Ishikawa (cell line): ENCODE measurements around the gene TBC1D22A.

Source experiments
- CEBPB ChIP-seq: IDR thresholded peaks from 2 replicates; pipeline ENCODE4 v1.6.1; 2012
- CREB1 ChIP-seq: IDR thresholded peaks from 2 replicates; pipeline ENCODE4 v1.6.1; 2012; ENCODE audit warnings: low read depth
- EGR1 ChIP-seq: IDR thresholded peaks from 2 replicates; pipeline ENCODE4 v1.6.1; 2012
- EP300 ChIP-seq: IDR thresholded peaks from 2 replicates; pipeline ENCODE4 v1.6.1; 2012; ENCODE audit warnings: borderline replicate concordance
- FOXM1 ChIP-seq: IDR thresholded peaks from 2 replicates; pipeline ENCODE4 v1.6.1; 2012; ENCODE audit warnings: low read depth, borderline replicate concordance
- MAX ChIP-seq: IDR thresholded peaks from 2 replicates; pipeline ENCODE4 v1.6.1; 2012
- NFIC ChIP-seq: IDR thresholded peaks from 2 replicates; pipeline ENCODE4 v1.6.1; 2012
- RAD21 ChIP-seq: IDR thresholded peaks from 2 replicates; pipeline ENCODE4 v1.6.1; 2012; ENCODE audit warnings: low read depth
- REST ChIP-seq: IDR thresholded peaks from 2 replicates; pipeline ENCODE4 v1.6.1; 2012; ENCODE audit warnings: low read depth, mild to moderate bottlenecking
- TAF1 ChIP-seq: IDR thresholded peaks from 2 replicates; pipeline ENCODE4 v1.6.1; 2012; ENCODE audit warnings: low read depth, mild to moderate bottlenecking
- TCF12 ChIP-seq: IDR thresholded peaks from 2 replicates; pipeline ENCODE4 v1.6.1; 2012; ENCODE audit warnings: low read depth
- TEAD4 ChIP-seq: IDR thresholded peaks from 2 replicates; pipeline ENCODE4 v1.6.1; 2012
- USF1 ChIP-seq: IDR thresholded peaks from 2 replicates; pipeline ENCODE4 v1.6.1; 2012
- YY1 ChIP-seq: IDR thresholded peaks from 2 replicates; pipeline ENCODE4 v1.6.1; 2012; ENCODE audit warnings: low read depth
- ZBTB7A ChIP-seq: IDR thresholded peaks from 2 replicates; pipeline ENCODE4 v1.6.1; 2012; ENCODE audit warnings: low read depth

TBC1D22A gene

GRCh38 chr22:47068626-47068996, 306.2 kb downstream of the TBC1D22A start:
- TF ChIP-seq TAF1: no peak
- no peak for TF ChIP-seq EP300
- no peak for TF ChIP-seq USF1
- TF ChIP-seq ZBTB7A: no peak
- no peak for TF ChIP-seq TEAD4
- no peak for TF ChIP-seq MAX
- no peak for TF ChIP-seq CEBPB
- no peak for TF ChIP-seq TCF12
- TF ChIP-seq YY1: no peak
- no peak for TF ChIP-seq EGR1
- TF ChIP-seq FOXM1: no peak
- no peak for TF ChIP-seq NFIC
- no peak for TF ChIP-seq RAD21
- TF ChIP-seq REST: no peak
- TF ChIP-seq CREB1: no peak

GRCh38 chr22:47069270-47069669, 306.8 kb downstream of the TBC1D22A start:
- no peak for TF ChIP-seq FOXM1
- no peak for TF ChIP-seq EGR1
- no peak for TF ChIP-seq NFIC
- TF ChIP-seq TAF1: no peak
- no peak for TF ChIP-seq REST
- no peak for TF ChIP-seq TEAD4
- TF ChIP-seq TCF12: no peak
- no peak for TF ChIP-seq RAD21
- TF ChIP-seq YY1: no peak
- TF ChIP-seq CEBPB: no peak
- TF ChIP-seq MAX: no peak

- TF ChIP-seq ZBTB7A (no peak), EP300 (no peak)
Observed at GRCh38 chr22:47071078-47071806, 308.8 kb downstream of the TBC1D22A start.

DNA sequence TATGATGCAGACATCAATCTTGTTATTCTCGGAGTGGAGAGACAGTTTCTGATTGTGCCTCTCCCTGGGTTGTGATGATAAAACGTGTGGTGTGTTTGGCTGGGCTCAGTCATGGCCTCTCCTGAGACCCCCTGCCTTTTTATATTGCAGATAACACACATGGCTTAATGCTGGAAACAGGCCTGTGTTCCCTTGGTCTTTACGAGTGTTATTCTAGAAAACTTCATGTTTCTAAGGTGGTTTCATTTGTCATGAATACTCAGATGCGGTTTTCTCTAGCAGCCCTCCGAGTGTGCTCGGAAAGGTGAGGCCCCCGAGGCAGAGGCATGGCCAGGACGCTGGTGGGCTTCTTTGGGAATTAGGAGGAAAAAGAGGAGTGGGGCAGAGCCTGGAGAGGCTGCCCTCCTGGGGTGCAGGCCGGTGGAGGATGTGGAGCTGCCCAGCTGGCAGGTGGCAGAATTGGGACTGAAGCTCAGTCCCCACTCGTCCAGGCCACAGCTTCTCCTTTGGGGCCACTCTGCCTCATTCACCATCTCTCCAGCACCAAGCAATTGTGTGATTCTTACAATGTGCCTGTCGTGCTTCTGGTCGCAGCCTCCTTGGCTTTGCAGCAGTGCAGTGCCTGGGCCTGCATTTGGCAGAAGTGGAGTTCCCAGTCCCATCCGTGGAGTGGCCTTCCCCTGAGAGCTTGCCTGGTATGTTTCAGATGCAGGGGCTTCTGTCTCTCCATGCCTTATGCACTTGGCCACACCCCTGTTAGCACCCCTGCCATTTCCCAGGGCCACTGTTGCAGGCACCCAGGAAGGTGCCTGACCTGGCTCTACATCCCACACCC, 309.6 kb downstream of the TBC1D22A start:
- TF ChIP-seq TCF12: no peak
- TF ChIP-seq CEBPB: no peak
- no peak for TF ChIP-seq RAD21
- TF ChIP-seq NFIC: no peak

DNA sequence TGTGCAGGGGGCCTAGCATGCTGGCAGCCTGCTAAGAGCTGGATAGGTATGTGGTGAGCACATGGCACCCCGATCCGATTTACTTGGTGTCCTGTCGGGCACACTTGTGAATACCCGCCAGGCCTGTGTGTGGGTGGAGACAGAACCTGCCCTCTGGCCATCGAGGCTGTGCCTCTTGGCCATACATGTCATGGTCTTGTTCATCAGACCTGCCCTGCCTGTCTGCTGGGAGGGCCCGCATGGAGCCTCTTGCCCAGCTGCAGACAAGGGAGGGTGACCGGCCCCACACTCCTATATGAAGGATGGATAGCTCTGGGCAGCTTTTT, 310.2 kb downstream of the TBC1D22A start:
- TF ChIP-seq NFIC (no peak), EGR1 (no peak), EP300 (no peak), TAF1 (no peak), RAD21 (no peak), TCF12 (no peak), MAX (no peak), FOXM1 (no peak), TEAD4 (no peak), YY1 (no peak)

GRCh38 chr22:47073075-47073474, 310.6 kb downstream of the TBC1D22A start:
- no peak for TF ChIP-seq ZBTB7A
- no peak for TF ChIP-seq MAX
- no peak for TF ChIP-seq NFIC
- no peak for TF ChIP-seq CREB1
- no peak for TF ChIP-seq REST
- TF ChIP-seq USF1: no peak
- TF ChIP-seq CEBPB: no peak
